Stimulated activated naive B cell treated with anti-CD40 and anti-IgM and Interleukin-4, amounts not matched to agents 10 μg/mL and 1 μg/mL and 100 μg/mL, for 72 hours (primary cell): ENCODE results near the gene NTSR2.
A peak's percentile ranks its signal among the peaks of the same experiment; 100 is the strongest.

ENCODE experiments used
- ATAC-seq, 2 donors: fragments of 150-1000 bp; cut with Tn5 transposase; replicated peaks; 2 replicates each; pipeline ENCODE4 v1.10.0; 2021; ENCODE audit warnings: moderate library complexity in 1 of 2
- DNase-seq: peaks from one replicate; pipeline ENCODE4 v3.0.0; 2021
- H3K27ac Mint-ChIP-seq: one replicate; pipeline ENCODE4 v1.8.0; 2022; ENCODE audit warnings: mild to moderate bottlenecking, mixed read lengths
- H3K27me3 Mint-ChIP-seq, 2 donors: one replicate each; pipeline ENCODE4 v1.8.0; 2022; ENCODE audit warnings: mixed read lengths in 2 of 2
- H3K36me3 Mint-ChIP-seq, 2 donors: one replicate each; pipeline ENCODE4 v1.8.0; 2022; ENCODE audit warnings: mixed read lengths in 2 of 2, mild to moderate bottlenecking in 1 of 2
- H3K4me1 Mint-ChIP-seq, 2 donors: one replicate each; pipeline ENCODE4 v1.8.0; 2022; ENCODE audit warnings: mixed read lengths in 2 of 2, mild to moderate bottlenecking in 1 of 2
- H3K4me3 Mint-ChIP-seq, 2 donors: one replicate each; pipeline ENCODE4 v1.8.0; 2022; ENCODE audit warnings: mild to moderate bottlenecking in 2 of 2, mixed read lengths in 2 of 2, moderate library complexity in 1 of 2
- H3K9me3 Mint-ChIP-seq, 2 donors: one replicate each; pipeline ENCODE4 v1.8.0; 2022; ENCODE audit warnings: mixed read lengths in 2 of 2, mild to moderate bottlenecking in 1 of 2

The NTSR2 gene

GRCh38 chr2:11691076-11691660, 21.2 kb upstream of the NTSR2 start:
- Mint-ChIP-seq H3K36me3 (no peaks in the 10 kb centered on the region), H3K27ac (no peak overlapping the region), H3K27me3 (peaks cover 16 to 25% of the 10 kb centered on the region in 2 donors), H3K9me3 (no peaks in the 10 kb centered on the region), H3K4me1 (peaks cover 10 to 11% of the 10 kb centered on the region in 2 donors), H3K4me3 (no peak overlapping the region)
- DNase-seq (no peak), ATAC-seq (no peak)

- H3K27ac Mint-ChIP-seq, result peak overlapping the region; percentile 16
These were observed 18.5 kb upstream of the NTSR2 start for GRCh38 chr2:11688222-11689069.

DNA sequence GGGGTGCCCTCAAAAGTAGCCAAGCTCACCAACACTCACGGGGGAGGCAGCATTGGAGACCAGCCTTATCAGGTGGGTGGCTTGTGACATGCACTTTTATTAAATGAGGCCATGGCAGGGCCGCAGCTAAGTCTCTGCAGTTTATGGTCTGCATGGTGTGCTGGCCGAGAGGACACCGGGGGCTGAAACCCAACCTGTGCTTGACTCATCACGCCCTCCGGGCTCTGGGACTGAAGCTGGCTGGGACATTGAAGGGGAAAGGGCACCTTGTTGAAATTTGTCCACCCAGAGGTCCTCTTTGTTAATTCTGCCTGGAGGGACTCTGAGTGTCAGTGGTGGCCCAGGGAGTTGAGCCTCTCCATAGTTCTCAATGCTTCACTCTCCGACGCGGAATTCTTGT, 17.7 kb upstream of the NTSR2 start:
- Mint-ChIP-seq H3K27ac (no peak overlapping the region), H3K27me3 (peaks cover 31 to 39% of the 10 kb centered on the region in 2 donors), H3K4me3 (no peak overlapping the region), H3K9me3 (no peaks in the 10 kb centered on the region), H3K4me1 (peaks cover 8 to 11% of the 10 kb centered on the region in 2 donors), H3K36me3 (no peaks in the 10 kb centered on the region)
- no peak for DNase-seq
- no peak for ATAC-seq

More at GRCh38 chr2:11688222-11689069, 18.5 kb upstream of the NTSR2 start:
- ATAC-seq, result peak; percentile 92 to 94
- Mint-ChIP-seq H3K27me3 (peaks cover 27 to 33% of the 10 kb centered on the region in 2 donors), H3K4me3 (peak overlapping the region; percentile 64 to 77), H3K4me1 (peaks cover 10 to 11% of the 10 kb centered on the region in 2 donors), H3K36me3 (no peaks in the 10 kb centered on the region), H3K9me3 (no peaks in the 10 kb centered on the region)
- DNase-seq, result peak; percentile 57

DNA sequence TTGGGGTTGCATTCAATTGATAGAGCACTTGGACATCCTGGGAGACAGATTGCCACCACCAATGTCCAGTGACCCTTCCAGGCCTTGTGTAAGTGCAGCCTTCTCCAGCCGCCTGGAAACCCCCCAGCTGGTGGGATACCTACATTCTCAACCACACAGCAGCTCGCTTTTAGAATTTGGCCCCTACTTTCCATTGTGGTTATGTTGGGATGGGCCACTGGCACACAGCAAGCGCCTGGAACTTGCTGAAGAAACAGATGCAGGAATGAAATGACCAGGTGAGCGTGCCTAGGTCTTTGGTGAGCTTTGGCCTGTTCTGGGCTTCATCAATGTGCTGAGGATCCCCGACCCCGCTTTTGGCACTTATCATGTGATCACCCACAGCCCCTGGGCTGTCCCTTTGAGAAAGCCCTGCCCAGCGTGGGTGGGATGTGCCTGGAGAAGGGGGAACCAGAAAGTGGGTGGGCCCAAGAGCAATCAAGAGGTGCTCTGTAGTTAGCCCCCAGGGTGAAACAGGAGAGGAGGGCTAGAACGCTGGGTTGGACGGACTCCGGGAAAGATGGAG, 16.0 kb upstream of the NTSR2 start:
- Mint-ChIP-seq H3K4me1 (peaks cover 12 to 20% of the 10 kb centered on the region in 2 donors), H3K36me3 (no peaks in the 10 kb centered on the region), H3K4me3 (no peak overlapping the region), H3K9me3 (no peaks in the 10 kb centered on the region), H3K27ac (no peak overlapping the region), H3K27me3 (peaks cover 33 to 49% of the 10 kb centered on the region in 2 donors)
- DNase-seq (no peak), ATAC-seq (no peak)

GRCh38 chr2:11684894-11685460, 15.0 kb upstream of the NTSR2 start:
- no peak for ATAC-seq
- H3K4me3 Mint-ChIP-seq, result no peak overlapping the region
- H3K4me1 Mint-ChIP-seq, result peaks cover 12 to 20% of the 10 kb centered on the region in 2 donors
- H3K36me3 Mint-ChIP-seq, result no peaks in the 10 kb centered on the region
- H3K27me3 Mint-ChIP-seq, result peaks cover 38 to 55% of the 10 kb centered on the region in 2 donors
- H3K27ac Mint-ChIP-seq, result no peak overlapping the region
- no peak for DNase-seq
- H3K9me3 Mint-ChIP-seq, result no peaks in the 10 kb centered on the region

- H3K36me3 Mint-ChIP-seq, result no peaks in the 10 kb centered on the region
- peaks cover 12 to 20% of the 10 kb centered on the region in 2 donors for H3K4me1 Mint-ChIP-seq
- no peak for ATAC-seq
- no peak overlapping the region for H3K27ac Mint-ChIP-seq
- H3K27me3 Mint-ChIP-seq, result peaks cover 44 to 62% of the 10 kb centered on the region in 2 donors
- DNase-seq, result no peak
- no peaks in the 10 kb centered on the region for H3K9me3 Mint-ChIP-seq
- no peak overlapping the region for H3K4me3 Mint-ChIP-seq
These were observed 14.0 kb upstream of the NTSR2 start for GRCh38 chr2:11683966-11684365.

DNA sequence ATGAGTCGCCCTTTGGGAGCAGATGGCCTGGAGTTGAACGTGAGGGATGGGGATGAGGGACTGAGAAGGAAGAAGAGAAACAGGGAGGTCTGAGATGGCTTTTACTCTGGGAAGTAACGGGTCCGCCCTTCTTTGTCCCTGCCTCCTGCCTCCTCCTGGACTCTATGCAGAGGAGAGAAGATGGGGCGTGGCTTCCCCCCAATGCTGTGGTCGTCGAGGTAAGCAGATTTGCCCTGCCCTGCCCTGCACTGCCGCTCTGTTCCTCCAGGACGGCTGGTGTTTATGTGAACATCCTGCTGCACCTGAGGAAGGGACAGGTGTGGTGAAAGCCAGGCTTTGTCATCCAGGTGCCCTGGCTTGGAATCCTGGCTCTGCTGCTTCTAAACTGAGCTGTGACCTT, 13.5 kb upstream of the NTSR2 start:
- ATAC-seq (no peak), DNase-seq (no peak)
- Mint-ChIP-seq H3K36me3 (no peaks in the 10 kb centered on the region), H3K4me3 (no peak overlapping the region), H3K27me3 (peaks cover 47 to 64% of the 10 kb centered on the region in 2 donors), H3K9me3 (no peaks in the 10 kb centered on the region), H3K27ac (no peak overlapping the region), H3K4me1 (peaks cover 9 to 15% of the 10 kb centered on the region in 2 donors)

DNA sequence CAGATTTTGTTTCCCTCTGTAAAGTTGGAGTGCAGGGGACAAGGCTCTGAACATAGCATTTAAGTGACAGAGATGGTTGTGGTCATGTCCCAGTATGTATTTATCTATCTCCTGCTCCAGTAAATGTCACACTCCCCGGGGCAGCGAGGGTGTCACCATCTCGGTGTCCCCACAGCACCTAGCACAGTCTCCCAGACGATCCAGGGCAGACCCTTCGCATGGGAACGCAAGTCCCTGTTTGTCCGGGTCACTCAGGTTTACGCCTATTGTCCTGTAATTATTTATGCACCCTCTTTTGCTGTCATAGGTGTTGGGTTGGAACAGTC, 12.6 kb upstream of the NTSR2 start:
- DNase-seq, result no peak
- peaks cover 5 to 9% of the 10 kb centered on the region in 2 donors for H3K4me1 Mint-ChIP-seq
- no peak for ATAC-seq
- no peak overlapping the region for H3K27ac Mint-ChIP-seq
- no peak overlapping the region for H3K4me3 Mint-ChIP-seq
- H3K27me3 Mint-ChIP-seq, result peaks cover 51 to 66% of the 10 kb centered on the region in 2 donors
- H3K9me3 Mint-ChIP-seq, result no peaks in the 10 kb centered on the region
- no peaks in the 10 kb centered on the region for H3K36me3 Mint-ChIP-seq

DNA sequence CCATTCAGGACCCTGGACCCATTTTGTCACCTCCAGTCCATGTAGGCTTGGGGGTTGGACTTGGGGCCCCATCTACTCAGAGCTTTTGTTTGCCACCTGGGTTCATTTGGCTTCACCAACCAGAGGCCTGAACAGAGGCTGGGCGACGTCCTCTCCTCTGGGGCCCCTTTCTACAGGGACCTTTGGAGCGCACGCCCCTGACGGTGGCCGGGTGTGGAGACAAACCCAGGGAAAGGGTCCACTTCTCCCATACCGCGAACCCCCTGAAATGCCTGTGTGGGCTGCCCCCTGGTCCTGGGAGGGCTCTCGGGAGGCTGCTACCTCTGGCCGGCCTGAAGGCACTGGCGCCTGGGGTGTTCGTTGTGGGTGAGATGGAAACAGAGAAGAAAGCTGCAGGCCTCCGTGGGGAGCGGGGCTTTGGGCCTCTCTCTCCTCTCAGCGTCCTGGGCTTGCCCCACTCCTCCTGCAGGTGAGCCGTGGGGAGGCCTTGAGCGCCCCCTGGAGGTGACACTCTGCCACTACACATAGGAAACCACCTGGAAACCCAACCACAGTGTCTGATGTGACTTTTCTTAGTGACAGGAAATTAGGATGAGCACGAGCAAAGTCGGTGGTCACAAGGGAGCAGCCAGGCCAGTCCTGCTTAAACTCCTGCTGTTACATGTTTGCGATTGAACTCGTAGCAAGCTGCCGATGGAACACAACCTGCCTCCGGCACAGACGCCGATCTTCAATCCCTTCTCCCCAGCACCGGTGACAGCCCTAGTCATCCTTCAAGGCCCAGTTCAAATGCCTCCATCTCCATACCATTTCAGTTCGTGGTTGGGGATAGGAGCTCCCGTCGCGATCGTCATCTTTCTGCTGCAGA, 12.0 kb upstream of the NTSR2 start:
- peaks cover 54 to 70% of the 10 kb centered on the region in 2 donors for H3K27me3 Mint-ChIP-seq
- H3K27ac Mint-ChIP-seq, result no peak overlapping the region
- DNase-seq (peak; percentile 28), ATAC-seq (peak; percentile 82 to 83)
- no peak overlapping the region for H3K4me3 Mint-ChIP-seq
- no peaks in the 10 kb centered on the region for H3K36me3 Mint-ChIP-seq
- H3K4me1 Mint-ChIP-seq, result peaks cover 5 to 9% of the 10 kb centered on the region in 2 donors
- H3K9me3 Mint-ChIP-seq, result no peaks in the 10 kb centered on the region

- H3K27ac Mint-ChIP-seq, result no peak overlapping the region
- ATAC-seq (no peak), DNase-seq (no peak)
- H3K36me3 Mint-ChIP-seq, result no peaks in the 10 kb centered on the region
- no peak overlapping the region for H3K4me3 Mint-ChIP-seq
- peaks cover 58 to 64% of the 10 kb centered on the region in 2 donors for H3K27me3 Mint-ChIP-seq
- peaks cover 0 to under 1% of the 10 kb centered on the region in 2 donors for H3K9me3 Mint-ChIP-seq
- peaks cover 5 to 9% of the 10 kb centered on the region in 2 donors for H3K4me1 Mint-ChIP-seq
These were observed 11.1 kb upstream of the NTSR2 start for GRCh38 chr2:11680901-11681721.

- Mint-ChIP-seq H3K4me3 (no peak overlapping the region), H3K27ac (no peak overlapping the region), H3K27me3 (peaks cover 58 to 65% of the 10 kb centered on the region in 2 donors), H3K4me1 (peaks cover 5 to 9% of the 10 kb centered on the region in 2 donors), H3K36me3 (no peaks in the 10 kb centered on the region), H3K9me3 (peaks cover 0 to 8% of the 10 kb centered on the region in 2 donors)
- ATAC-seq (no peak), DNase-seq (no peak)
These were observed 10.3 kb upstream of the NTSR2 start for GRCh38 chr2:11680182-11680900.

- Mint-ChIP-seq H3K27ac (no peak overlapping the region), H3K4me3 (no peak overlapping the region), H3K36me3 (no peaks in the 10 kb centered on the region), H3K9me3 (peaks cover 0 to 10% of the 10 kb centered on the region in 2 donors), H3K4me1 (peaks cover 5 to 9% of the 10 kb centered on the region in 2 donors), H3K27me3 (peaks cover 60 to 65% of the 10 kb centered on the region in 2 donors)
- DNase-seq (no peak), ATAC-seq (no peak)
These were observed 9.6 kb upstream of the NTSR2 start for GRCh38 chr2:11679486-11680181.
